Right ventricle myocardium inferior (tissue), 1 donor: ENCODE data around the gene SCARF1. TPM values are rescaled to one million over a fixed set of nuclear protein-coding genes. Genes with fewer than 3 reads are reported as not detected.

Experiments used
- ATAC-seq: fragments of 200-7000 bp; cut with Tn5 transposase; one replicate; pipeline ENCODE4 v1.9.1; 2020; ENCODE audit warnings: mild to moderate bottlenecking, moderate library complexity
- DNase-seq: peaks from one replicate; pipeline ENCODE4 v3.0.0; 2021; ENCODE audit errors: missing footprints
- intact Hi-C: fragments of 100-400 bp; cut with DNase I; formaldehyde crosslinking; loops from one replicate; pipeline ENCODE4 v1.11.0; 2022
- total RNA-seq: library from RNA; stranded (reverse); fragmentation: NEBNext Ultra II Directional; extraction: Animal tissue kit (Norgen Biotek cat#: 25700); gene quantifications from one replicate; pipeline ENCODE4 v1.2.1, GENCODE V29; 2021
- donor health status: DM: no; HTN: yes; CAD: no; lungs with severe emphysema.

Gene SCARF1
- total RNA-seq, 1 donor from 2014 or later = 12.4 TPM

- intact Hi-C loops = loop anchor here (1.0 to 5.0 kb wide), 4 partner anchors 65 to 393 kb away; partner anchors contain the start of gene CRK
- DNase-seq (peak; percentile 90), ATAC-seq (peak; percentile 78)
These were observed 4.4 kb upstream of the SCARF1 start, which contains the start of gene RILP for GRCh38 chr17:1649844-1650501. TSS of gene RILP (minus strand) at chr17:1649866. CDS start at chr17:1649804, 62 bp downstream.

- DNase-seq (peak; percentile 98), ATAC-seq (peak; percentile 65)
- intact Hi-C loops = loop anchor here (1.0 to 5.0 kb wide), 4 partner anchors 66 to 392 kb away; partner anchors contain the start of gene CRK
These were observed 3.7 kb upstream of the SCARF1 start for GRCh38 chr17:1648963-1649843.

- intact Hi-C loops = loop anchor here (2.0 to 5.0 kb wide), 3 partner anchors 66 to 391 kb away; partner anchors contain the start of gene CRK
- ATAC-seq = peak; percentile 4
- no peak for DNase-seq
These were observed 2.8 kb upstream of the SCARF1 start for GRCh38 chr17:1648173-1648962.

- intact Hi-C loops = loop anchor here (2.0 to 5.0 kb wide), 3 partner anchors 67 to 390 kb away; partner anchors contain the start of gene CRK
- DNase-seq = no peak
These were observed 2.3 kb upstream of the SCARF1 start for GRCh38 chr17:1647802-1648171.

GRCh38 chr17:1646199-1646875, 805 bp upstream of the SCARF1 start:
- no peak for DNase-seq
- intact Hi-C loops = loop anchor here (5.0 kb wide), 2 partner anchors 189 to 389 kb away; partner anchors contain the start of gene CRK

More at GRCh38 chr17:1647802-1648171, 2.3 kb upstream of the SCARF1 start:
- no peak for ATAC-seq

GRCh38 chr17:1644493-1645206, 882 bp downstream of the SCARF1 start:
- ATAC-seq (no peak), DNase-seq (peak; percentile 66)
- intact Hi-C loops = loop anchor here (5.0 kb wide), 2 partner anchors 187 to 387 kb away; partner anchors contain the start of gene CRK

More at GRCh38 chr17:1646199-1646875, 805 bp upstream of the SCARF1 start:
- no peak for ATAC-seq

- ATAC-seq = peak; percentile 20
- DNase-seq = peak; percentile 63
- intact Hi-C loops = no loop called here
These were observed 1.5 kb downstream of the SCARF1 start for GRCh38 chr17:1643999-1644492.

GRCh38 chr17:1643293-1643998, 2.1 kb downstream of the SCARF1 start:
- no peak for ATAC-seq
- intact Hi-C loops = no loop called here
- peak; percentile 73 for DNase-seq

GRCh38 chr17:1641065-1641403, 4.5 kb downstream of the SCARF1 start:
- intact Hi-C loops = no loop called here
- no peak for ATAC-seq
- peak; percentile 37 for DNase-seq

GRCh38 chr17:1640329-1641064, 5.0 kb downstream of the SCARF1 start:
- intact Hi-C loops = no loop called here
- DNase-seq (peak; percentile 65), ATAC-seq (peak; percentile 35)

- DNase-seq (peak; percentile 30), ATAC-seq (no peak)
- intact Hi-C loops = no loop called here
These were observed 5.9 kb downstream of the SCARF1 start for GRCh38 chr17:1639549-1640180.

GRCh38 chr17:1638624-1639300, 6.8 kb downstream of the SCARF1 start:
- ATAC-seq (no peak), DNase-seq (peak; percentile 39)
- intact Hi-C loops = no loop called here

GRCh38 chr17:1638171-1638590, 7.4 kb downstream of the SCARF1 start:
- ATAC-seq = no peak
- peak; percentile 62 for DNase-seq
- intact Hi-C loops = no loop called here

GRCh38 chr17:1636732-1637285, 8.7 kb downstream of the SCARF1 start:
- intact Hi-C loops = no loop called here
- ATAC-seq = no peak
- peak; percentile 52 for DNase-seq
